Erythroblast (primary cell): Measurements from ENCODE around the gene SETD3.

Experiments
- GATA1 ChIP-seq: IDR thresholded peaks from 2 replicates; pipeline ENCODE4 v1.6.1; 2011; ENCODE audit warnings: low read depth, mild to moderate bottlenecking, control low read depth, low read length, moderate library complexity
- POLR2A ChIP-seq: IDR thresholded peaks from 2 replicates; pipeline ENCODE4 v1.6.1; 2011; ENCODE audit warnings: mild to moderate bottlenecking, low read length

GRCh38 chr14:99383472-99384449, 96.9 kb downstream of the SETD3 start:
- TF ChIP-seq POLR2A = no peak
- no peak for TF ChIP-seq GATA1
